ELF-1 (cell line): ENCODE results near the gene DAB2IP.

ENCODE experiments used
- DNase-seq: peaks from one replicate; pipeline ENCODE4 v3.0.0-alpha.2; 2016; ENCODE audit warnings: low read depth, low spot score

Gene DAB2IP

GRCh38 chr9:121774715-121775613, 123.5 kb downstream of the DAB2IP start:
- no peak for DNase-seq

- DNase-seq: no peak
These were observed 124.7 kb downstream of the DAB2IP start for GRCh38 chr9:121776001-121776738.

DNA sequence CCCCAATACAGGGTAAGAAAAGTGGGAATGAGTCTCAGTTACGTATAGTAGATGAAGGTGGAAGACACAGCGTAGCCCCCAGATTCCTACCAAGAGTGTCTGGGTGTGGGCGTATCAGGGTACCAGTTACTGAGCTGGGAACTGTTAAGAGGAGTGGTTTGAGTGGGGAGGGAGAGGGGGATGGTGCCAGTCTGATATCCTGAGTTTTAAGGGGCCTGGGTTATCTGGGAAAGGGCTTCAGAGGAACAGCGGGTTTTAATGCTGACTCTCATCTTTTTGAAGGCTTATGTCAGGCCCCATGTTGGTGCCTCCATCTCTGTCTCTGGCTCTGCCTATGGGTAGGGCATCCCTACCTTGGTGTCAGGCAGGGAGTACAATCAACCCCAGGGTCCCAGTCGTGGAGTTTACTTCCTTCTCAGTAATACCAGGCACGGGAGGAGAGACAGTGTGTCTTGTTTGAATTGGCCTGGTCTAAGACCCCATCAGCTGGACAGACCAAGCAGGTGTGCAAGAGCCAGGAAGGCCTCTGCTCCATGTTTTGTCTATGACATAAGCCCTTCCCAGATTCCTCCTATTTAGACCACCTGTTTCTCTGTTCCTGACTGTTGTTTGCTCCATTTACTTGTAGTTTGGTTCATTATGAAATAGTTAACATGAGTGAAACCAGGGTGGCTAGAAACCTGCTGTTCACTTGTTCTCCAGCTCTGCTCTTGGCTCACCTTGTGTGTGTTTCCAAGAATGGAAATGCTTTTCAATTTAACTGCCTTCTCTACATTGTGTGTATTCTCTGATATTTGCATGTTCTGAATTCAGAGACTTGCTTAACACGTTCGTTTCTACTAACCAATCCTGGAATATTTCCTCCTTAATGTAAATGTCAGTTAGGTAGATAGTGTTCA, 125.6 kb downstream of the DAB2IP start:
- DNase-seq: no peak

DNA sequence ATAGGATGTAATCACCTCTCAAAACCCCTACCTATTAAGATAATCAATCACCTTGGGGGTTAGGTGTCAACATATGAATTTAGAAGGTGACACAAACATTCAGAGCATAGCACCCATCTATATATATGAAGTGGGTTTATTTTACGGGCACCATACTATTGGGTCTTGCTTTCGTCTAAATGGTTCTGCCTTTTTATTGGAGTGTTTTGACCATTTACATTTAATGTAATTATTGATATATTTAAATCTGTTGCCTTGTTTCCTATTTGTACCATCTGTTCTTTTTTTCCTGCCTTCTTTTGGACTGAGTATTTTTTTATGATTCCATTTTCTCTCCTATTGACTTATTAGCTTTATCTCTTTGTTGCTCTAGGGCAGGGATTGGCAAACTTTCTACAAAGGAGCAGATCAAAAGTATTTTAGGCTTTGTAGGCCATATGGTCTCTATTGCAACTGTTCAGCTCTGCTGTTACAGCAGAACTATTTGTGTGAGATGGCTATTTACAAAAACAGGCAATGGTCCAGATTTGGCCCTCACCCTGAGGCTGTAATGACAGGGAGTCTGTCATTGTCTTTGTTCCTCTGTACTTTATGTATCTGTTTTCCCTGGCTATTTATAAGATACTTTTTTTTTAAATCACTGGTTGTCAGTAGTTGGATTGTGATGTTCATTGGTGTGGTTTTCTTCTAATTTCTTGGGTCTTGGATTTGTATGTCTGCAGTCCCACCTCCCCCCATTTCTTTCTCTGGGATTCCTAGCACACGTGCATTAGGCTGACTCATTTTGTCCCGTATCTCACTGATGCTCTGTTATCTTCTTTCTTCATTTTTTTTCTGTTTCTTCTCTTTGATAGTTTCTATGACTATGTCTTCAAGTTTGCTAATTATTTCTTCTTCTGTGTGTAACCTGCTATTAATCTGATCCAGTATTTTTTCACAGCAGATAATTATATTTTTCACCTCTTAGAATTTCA, 127.1 kb downstream of the DAB2IP start:
- no peak for DNase-seq

- no peak for DNase-seq
These were observed 128.1 kb downstream of the DAB2IP start for GRCh38 chr9:121779381-121780117.

DNA sequence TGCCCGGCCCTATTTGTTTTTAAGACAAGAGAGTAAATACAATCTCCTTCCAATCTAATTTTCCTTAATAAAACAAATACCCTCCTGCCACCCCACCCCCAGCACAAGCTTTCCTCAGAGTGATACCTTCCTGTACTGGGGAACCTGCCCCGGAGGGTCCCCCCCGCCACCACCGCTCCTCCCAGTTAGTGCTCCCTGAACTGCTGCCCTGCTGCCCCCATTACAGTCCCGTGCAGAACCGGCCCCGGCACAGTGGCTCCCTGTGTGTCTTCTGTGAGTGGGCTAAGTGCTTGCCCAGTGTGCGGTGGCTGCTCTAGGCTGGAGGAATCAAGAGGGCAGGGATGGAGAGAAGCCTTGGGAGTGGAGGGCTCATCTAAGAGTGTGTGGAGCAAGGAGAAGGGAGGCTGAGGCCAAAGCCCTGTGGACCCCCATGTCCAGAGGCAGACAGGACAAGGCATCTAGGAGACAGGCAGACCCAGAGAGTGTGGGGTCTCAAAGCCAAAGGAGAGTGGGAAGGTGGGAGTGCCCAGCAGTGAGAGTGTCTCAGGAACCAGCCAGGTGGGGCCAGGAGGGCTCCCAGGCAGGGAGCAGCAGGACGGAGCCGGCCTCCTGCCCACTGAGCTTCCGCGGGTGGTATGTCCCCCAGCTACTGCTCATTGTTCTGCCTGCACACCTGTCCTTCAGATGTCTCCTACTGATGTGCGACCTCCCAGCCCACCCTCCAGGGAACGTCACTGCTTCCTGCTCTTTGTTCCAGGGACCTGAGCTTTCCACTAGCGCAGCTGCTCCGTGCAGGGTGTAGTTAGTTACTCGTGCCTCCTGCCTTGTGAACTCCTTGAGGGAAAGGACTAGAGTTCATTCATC, 129.0 kb downstream of the DAB2IP start:
- peak; percentile 20 for DNase-seq

- DNase-seq: no peak
These were observed 129.7 kb downstream of the DAB2IP start for GRCh38 chr9:121781145-121781548.

GRCh38 chr9:121781701-121782464, 130.4 kb downstream of the DAB2IP start:
- no peak for DNase-seq

DNA sequence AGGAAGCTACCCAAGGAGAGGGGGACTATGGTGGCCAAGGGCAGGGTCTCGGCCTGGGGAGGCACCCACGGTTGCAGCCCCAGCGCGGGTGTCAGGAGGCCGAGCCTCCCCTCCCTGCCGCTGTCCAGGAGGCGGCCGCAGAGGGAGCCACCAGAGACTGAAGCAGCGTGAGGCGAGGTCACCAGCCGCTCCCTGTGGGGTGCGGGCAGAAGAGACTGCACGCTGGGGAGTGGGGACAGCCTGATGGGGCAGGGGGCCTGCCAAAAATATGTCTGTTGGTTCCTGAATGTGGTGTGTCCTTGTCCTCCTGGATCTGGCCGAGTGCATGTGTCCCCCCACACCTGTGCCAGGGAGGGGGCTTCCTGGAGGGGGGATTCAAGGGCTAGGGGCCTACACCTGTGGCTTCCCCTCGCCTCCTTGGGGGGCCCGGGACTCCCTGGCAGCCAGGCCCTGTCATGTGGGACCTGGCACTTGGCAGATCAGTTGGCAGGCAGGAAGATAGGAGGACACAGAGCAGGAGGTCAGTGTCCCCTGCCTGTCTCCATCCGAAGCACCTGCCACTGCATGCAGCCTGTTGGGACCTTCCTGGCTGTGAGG, 131.2 kb downstream of the DAB2IP start:
- DNase-seq: no peak

GRCh38 chr9:121783111-121783510, 131.7 kb downstream of the DAB2IP start:
- DNase-seq: no peak

GRCh38 chr9:121783521-121784507, 132.4 kb downstream of the DAB2IP start:
- DNase-seq: peak; percentile 59

DNA sequence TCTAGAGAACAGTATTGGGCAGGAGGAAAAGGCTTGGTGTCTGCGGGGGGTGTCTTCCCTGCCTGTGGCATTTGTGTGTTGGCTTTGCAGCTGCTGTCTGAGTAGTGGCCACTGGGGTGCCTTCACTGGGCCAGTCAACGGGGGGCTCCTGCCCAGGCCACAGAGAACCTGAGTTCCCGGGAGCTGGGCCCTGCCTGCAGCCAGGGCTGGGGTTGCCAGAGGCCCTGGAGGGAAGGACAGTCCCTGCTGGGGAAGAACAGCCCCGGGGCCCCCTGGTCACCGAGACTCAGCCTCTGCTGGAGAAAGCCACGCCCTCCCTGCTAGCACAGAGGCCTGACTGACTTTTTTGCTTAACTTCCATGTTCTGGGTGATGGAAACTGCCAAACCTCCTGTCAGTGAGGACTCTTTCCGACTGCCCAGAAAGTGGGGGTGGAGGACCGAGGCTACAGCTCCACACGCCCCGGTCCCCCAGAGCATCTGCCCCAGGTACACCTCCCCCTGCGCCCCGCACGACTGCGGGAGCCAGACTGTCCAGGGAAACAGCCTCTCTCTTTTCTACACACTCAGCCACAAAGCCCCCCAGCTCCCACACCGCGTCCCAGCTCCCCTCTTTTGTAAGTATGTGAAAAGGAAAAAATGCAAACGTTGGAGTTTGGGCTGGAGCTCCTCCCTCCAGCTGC, 133.4 kb downstream of the DAB2IP start:
- peak; percentile 73 for DNase-seq

DNA sequence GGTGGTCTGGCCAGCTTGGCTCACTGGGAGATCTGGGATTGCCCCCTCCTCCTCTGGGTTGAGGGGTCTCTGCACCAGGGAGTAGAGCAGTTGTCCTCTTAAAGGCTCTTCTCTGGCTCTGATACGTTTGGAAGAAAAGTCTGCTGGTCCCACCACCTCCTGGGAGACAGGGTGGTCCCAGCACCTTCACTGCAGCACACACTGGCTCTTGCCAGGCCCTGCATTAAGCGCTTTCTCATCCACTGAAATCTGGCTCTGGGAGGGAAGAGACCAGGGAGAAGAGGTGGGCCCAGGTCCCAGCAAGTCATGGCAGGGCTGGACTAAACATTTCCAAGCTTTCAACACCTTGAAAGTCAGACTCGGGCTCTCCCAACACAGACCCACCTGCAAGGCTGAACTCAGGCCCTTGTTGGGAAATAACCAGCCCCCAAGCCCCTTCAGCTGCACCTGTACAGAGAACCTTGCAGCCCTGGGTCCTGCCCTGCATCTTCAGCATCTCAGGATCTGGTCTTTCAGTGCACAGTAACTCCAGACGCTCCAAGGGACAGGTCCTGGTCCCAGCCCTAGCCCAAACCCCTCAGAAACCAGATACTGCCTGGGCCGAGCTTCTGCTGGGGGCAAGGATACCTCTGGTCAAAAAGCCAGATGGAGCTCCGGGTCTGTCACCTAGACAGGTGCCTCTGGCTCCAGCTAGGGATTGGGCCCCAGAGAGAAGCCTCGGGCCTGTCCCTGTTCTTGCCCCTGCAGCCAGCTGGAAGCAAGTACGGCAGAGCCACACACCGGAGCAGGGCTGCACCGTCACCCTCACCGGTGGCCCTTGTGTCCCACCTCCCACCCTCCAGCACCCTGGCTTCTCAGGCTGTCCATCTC, 134.5 kb downstream of the DAB2IP start:
- DNase-seq: no peak

- DNase-seq: no peak
These were observed 135.1 kb downstream of the DAB2IP start for GRCh38 chr9:121786543-121786948.

- no peak for DNase-seq
These were observed 135.6 kb downstream of the DAB2IP start for GRCh38 chr9:121786998-121787422.
